HS-27A (cell line): ENCODE results near the gene KLRB1.
"Not testable (repeated sequence)": the region's sequence is repeated elsewhere in the genome, so short reads cannot be mapped to it uniquely, and the experiment has no call there.

Source experiments
- DNase-seq: peaks from one replicate; pipeline ENCODE4 v3.0.0-alpha.2; 2012; ENCODE audit warnings: low read depth, missing footprints

Gene KLRB1

DNA sequence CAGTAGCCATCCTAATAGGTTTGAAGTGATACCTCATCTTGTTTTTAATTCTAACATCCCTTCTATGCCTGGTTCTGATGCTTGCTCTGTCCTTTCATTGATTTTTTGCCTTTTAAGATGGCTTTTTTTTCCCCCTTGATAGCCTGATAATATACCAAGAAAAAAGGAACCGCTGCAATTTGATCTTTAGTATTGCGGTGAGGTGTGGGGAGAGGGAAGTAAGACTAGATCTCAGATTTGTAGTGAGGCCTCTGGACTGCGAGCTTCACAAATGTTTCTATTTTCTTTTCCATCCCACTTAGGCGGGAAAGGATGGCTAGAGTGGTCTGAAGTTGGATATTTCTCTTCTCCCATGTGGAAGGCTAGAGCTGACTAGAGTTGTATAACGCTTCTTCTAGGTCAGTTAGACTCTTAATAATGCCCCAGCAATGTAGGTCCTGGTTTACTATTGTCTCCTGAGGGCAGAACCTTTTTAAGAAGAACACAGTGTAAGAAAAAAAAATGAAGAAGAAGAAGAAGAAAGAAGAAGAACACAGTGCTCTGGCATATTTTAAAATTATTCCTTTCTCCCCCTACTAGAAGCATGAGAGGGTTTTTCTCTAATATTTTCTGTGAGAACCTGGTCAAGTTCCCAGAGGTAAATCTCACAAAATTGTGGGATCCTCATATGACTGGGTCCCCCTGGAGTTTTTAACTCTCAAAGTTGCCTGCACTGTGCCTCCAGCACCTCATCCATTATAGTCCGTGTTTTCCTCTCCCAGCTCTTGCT lies 11.9 kb upstream of the KLRB1 start:
- no peak for DNase-seq

DNA sequence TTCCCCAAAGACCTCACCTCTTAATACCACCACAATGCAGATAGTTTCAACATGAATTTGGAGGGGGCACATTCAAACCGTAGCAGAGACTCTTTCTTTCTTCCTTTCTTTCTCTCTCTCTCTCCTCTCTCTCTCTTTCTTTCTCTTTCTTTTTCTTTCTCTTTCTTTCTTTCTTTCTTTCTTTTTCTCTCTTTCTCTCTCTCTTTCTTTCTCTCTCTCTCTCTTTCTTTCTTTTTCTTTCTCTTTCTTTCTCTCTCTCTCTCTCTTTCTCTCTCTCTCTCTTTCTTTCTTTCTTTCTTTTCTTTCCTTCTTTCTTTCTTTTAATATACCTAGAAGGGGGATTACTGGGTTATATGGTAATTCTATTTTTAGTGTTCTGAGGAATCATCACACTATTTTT lies 11.2 kb upstream of the KLRB1 start:
- not testable (repeated sequence) for DNase-seq

DNA sequence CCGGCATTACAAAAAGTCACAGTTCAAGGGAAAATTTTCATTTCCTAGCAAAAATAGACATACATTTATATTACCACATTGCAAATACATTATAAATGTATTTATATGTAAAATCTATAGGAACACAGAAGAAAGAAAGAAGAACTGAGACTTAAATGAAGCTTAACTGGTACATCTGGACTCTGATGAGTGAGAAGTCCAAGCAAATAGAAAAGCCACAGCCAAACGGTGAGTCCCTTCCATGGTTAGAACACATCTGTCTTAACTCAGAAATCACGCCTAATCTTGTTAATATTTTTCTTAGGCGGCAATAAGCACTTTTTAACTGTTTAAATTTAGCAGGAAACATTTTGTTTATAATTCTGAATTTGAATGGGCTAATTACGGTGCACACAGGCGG lies 9.4 kb upstream of the KLRB1 start:
- no peak for DNase-seq

DNA sequence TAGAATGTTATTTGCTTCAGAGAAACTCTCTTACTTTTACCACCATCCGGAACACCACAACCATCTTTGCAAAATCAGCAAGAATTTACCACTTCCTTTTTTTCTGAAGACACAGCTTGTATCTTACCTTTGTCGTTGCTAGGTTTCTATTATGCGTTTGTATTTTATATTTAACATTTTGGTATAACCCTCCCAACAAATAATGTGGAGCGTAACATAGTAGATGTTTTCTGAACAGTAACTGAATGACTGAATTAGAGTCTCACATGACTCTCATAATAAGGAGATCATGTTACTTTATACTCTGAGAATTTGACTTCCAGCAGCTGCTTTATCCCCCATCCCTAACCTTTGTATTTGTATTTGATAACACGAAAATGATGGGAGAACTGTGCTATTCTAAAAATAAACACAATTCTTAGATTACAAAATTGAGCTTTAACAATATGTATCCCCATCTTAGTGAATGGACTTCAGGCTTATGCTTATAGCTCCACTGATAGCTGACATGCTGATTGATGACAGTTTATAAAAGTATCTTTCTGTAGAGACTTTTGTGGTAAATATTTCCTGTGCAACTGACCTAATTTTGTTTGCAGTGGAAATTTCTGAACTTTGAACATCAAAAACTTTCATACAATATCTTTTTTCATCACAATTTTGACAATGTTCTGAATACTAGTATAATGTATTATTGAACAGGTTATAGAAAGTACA lies 7.9 kb upstream of the KLRB1 start:
- no peak for DNase-seq

DNA sequence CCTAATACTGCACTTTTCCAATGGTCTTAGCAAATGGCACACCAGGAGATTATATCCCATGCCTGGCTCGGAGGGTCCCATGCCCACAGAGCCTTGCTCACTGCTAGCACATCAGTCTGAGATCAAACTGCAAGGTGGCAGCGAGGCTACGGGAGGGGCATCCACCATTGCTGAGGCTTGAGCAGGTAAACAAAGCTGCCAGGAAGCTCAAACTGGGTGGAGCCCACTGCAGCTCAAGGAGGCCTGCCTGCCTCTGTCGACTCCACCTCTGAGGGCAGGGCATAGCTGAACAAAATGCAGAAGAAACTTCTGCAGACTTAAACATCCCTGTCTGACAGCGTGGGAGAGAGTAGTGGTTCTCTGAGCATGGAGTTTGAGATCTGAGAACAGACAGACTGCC lies 2.9 kb upstream of the KLRB1 start:
- not testable (repeated sequence) for DNase-seq

DNA sequence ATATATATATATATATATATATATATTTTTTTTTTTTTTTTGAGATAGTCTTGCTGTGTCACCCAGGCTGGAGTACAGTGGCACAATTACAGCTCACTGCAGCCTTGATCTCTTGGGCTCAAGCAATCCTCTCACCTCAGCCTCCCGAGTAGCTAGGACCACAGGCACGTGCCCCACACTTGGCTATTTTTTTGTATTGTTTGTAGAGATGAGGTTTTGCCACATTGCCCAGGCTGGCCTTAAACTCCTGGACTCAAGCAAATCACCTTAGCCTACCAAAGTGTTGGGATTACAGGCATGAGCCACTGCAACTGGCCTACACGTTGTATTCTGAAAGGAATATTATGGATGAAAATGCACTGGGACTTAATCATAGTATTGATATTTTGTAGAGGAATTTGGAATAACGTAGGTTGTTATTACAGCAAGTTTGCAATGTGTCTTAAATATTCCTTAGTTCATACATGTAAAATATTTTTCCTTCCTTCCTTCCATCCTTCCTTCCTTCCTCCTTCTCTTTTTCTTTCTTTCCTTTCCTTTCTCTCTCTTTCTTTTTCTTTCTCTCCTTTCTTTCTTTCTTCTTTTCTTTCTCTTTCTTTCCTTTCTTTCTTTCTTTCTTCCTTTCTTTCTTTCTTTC lies 862 bp downstream of the KLRB1 start:
- DNase-seq: no peak

DNA sequence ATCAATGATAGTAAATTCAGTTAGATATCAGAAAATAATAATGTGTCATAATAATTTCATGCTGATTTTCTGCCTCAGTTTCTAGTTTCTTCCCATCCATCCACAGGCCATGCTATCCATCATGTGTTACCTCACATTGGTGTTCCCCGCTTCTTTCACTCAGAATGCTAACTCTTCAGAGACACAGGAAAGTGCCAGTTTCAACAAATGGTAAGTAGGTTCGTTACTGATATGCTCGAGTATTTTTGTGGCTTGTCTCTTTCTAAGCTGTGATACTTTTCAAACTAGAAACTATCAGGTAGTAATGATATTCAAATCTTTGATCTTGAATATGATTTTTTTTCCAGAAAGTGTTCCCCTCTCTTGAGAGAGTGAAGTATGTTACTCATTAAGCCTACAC lies 1.5 kb downstream of the KLRB1 start:
- DNase-seq: no peak

DNA sequence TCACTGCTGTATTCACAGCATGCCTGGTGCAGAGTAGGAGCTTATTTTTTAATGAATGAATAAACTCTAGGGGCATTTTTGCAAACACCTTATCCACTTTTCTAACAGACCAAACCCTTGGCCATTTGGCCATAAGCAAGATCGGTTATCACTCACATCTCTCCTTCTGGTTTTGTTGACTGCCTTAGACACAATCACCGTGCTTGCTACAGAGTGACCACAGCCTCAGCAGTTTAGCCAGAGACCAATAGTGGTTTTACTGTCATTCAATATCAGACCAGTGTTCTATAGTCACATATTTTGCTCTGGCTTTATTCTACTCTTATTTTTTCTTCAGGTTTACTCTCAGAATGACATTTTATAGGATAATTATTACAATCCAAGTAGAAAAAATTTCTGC lies 2.2 kb downstream of the KLRB1 start:
- no peak for DNase-seq

DNA sequence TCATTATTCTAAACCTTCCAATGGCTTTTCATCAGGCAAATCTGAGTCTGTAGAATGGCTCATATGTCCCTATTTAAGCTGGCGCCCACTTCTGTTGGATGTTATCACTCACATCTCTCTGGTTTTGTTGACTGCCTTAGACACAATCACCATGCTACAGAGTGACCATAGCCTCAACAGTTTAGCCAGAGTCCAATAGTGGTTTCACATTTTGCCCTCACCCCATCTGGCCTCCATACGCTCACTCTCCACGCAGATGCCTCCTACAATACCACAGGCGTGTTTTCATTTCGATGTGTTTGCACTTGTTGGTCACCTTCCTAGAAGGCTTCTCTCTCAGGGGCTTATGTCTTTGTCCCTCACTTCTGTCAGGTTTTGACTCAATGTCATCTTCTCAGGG lies 3.4 kb downstream of the KLRB1 start:
- no peak for DNase-seq

DNA sequence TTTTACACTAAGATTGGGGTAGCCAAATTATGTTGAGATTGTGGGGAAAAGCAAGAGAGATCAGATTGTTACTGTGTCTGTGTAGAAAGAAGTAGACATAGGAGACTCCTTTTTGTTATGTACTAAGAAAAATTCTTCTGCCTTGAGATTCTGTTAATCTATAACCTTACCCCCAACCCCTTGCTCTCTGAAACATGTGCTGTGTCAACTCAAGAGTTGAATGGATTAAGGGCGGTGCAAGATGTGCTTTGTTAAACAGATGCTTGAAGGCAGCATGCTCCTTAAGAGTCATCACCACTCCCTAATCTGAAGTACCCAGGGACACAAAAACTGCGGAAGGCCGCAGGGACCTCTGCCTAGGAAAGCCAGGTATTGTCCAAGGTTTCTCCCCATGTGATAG lies 7.3 kb downstream of the KLRB1 start:
- not testable (repeated sequence) for DNase-seq

DNA sequence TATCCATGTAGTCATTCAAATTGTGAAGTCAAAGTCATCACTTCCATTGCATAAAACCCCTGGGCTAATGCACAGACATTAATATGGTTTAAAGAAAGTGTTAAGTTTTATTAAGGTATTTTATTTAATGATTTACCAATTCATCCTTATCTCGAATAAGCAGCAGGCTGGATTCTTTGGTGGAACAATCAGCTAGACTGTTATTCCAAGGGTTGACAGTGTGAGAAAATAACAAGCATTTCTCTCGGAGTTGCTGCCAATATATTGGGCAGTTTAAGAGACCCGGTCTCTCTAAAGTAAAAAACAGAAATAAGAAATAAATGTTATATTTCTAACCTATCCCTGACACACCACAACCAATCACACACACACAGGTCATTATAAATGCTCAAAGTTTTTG lies 9.4 kb downstream of the KLRB1 start:
- no peak for DNase-seq

DNA sequence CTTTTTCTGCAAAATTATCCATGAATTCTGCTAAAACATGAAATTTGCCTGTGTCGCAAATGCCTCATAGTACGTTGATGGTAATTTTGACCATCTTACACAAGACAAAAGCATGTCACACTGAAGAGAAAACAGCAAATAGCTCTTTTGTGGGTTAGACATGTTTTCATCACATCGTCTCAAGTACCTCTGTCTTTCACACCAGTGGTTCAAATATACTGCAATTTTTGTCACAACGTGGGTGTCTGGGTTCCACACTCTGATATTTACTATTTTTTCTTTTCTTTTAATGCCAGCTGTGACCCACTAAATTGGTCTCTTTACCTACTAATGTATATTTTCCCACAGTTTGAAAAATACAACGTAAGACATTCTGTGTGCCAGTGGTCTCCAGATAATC lies 10.4 kb downstream of the KLRB1 start:
- DNase-seq: no peak

DNA sequence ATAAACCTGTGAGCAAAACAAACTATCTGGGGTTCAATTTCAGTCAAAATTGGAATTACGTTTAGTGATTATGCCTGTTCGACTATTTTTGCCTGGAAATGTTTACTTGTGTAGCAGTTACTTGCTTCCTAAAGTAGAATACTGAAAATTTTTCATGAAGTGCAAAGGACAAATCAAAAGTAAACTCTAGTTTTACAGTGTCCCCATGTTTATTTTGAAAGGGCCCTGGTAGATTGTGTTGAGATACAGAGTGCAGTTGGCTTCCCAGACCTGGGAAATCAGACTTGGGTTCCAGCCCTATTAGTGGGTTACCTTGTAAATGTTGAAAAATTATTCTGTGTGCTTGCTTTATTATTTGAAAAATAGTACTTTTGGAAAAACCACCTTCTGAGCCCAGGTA lies 17.3 kb downstream of the KLRB1 start:
- no peak for DNase-seq

DNA sequence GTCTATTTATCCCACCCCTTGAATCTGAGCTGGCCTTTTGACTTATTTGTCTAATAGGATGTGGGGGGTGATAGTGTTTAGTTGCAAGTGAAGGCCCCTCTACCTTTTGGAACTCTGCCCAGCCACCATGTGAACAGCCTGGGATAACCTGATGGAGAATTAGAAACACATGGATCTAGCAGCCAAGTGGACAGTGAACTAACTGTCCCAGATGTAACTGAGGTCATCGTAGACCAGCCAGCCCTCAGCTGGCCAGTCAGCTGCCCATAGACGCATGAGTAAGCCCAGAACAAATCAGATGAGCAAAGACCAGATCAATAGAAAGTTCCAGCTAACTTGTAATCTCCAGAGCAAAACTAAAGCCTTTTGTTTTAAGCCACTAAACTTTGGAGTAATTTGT lies 19.0 kb downstream of the KLRB1 start:
- no peak for DNase-seq

DNA sequence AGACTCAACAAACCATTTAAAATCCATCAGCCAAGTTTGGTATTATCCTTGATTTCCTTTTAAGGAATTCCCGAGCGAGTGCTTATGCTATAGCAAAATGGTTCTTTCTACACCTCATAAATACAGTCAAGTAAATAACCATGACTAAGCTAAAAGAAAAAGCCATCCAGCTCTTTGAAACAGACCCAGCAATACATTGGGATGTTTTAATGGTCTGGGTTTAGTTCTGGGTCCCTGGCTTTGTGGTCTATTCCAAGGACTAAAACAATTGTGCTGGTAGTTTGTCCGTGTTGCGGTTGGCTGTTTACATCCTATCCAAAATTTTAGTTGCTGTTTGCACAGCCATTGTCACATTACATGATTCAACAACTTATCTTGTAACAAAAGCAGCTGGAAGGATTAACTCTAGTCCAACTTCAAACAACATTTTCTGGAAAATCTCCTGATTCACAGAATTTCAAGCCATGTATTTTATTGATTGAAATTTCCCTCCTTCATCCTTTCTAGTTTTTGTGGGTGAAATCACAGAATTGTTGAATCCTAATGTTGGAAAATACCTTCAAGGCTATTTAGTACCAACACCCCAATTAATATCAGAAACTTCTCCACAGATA lies 19.6 kb downstream of the KLRB1 start:
- no peak for DNase-seq

DNA sequence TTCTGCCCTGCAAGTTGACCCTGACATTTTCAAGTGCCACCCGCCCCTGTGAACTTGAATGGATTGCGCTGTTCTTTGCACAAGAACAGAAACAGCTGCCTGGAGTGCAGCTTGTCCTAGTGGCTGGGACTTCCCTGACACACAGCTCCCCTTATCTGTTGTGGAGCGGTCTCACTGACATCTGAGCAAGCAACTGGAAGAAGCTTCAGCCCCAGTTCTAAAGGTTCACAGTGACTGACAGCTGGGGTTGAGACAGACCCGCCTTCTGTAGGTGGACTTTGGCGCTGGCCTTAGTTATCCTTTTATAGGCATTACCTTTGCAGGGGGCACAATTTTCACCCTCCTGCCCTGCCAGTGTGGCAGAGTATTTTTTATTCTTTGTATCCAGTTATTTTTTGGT lies 30.0 kb downstream of the KLRB1 start:
- not testable (repeated sequence) for DNase-seq

DNA sequence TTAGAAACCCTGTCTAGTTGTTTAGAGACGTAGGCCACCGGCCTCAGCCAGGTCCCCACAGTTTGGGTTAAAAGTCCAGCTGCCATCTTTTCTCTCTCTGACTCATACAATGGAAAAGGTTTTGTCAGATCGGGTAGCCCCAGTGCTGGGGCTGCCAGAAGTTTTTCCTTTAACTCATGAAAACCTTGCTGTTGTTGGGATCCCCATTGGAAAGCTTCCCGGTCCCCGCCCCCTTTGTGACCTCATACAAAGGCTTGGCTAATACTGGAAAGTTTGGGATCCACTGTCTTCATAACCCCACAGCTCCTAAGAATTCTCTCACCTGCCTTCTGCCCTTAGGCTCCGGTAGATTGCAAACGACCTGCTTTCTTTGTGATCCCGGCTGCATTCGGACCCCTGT lies 40.6 kb downstream of the KLRB1 start:
- DNase-seq: not testable (repeated sequence)

DNA sequence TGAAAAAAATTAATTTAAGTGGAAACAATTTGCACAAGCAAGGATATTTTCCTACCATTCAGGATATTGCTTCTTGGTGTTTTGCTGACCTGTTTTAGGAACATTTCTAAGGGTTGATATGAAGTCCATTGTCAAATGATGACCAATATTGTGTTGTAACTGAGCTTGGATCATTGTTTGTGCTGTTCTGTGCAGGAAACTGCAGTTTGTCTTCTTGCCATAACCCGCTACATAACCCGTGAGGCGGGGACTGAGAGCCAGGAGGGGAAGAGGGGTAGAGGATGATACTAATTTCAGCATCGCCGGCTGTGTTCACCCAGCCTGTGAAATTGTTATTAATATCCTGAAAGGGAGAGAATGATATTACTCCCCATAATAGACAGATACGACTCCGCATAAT lies 41.6 kb downstream of the KLRB1 start:
- DNase-seq: not testable (repeated sequence)

DNA sequence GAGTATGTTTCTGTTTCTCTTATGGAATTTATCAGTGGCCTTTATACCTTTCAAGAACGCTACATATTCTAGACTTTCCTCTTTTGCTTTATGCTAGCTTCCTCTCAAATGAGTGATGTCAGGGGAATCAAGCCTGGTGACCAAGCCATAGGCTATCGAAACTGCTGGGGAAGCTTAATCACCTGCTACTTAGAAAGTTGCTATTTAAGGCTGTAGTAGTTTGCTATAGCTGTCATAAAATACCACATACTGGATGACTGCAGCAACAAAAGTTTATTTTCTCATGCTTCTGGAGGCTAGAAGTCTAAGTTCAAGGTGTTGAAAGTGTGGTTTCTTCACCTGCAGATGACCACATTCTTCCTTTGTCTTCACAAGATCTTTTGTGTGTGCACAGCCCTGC lies 43.3 kb downstream of the KLRB1 start:
- not testable (repeated sequence) for DNase-seq

DNA sequence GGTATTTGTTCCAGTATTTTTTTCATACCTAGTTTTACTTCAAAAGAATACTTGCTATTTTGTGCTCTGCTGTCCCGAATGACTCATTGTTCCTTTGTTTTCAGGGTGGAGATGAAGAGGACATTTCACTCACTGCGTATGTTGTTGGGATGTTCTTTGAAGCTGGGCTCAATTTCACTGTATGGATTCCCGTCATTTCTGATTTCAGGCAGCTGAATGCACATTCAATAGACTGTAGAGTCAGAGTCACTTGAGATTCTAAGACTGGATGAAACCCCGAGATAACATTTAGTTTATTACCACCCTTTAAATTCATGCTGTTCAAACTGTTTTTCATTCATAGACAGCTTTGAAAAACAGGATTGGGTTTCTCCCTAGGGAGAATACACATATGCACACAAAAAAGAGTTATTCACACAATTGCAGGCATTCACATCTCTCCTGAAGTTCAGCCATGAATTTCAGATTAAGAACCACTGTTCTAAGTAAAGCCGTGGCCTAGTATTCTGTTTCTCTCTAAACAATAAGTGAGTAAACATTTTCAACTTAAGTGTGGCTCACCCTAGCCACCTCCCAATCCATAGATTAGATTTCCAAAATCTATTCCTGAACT lies 44.8 kb downstream of the KLRB1 start:
- not testable (repeated sequence) for DNase-seq

DNA sequence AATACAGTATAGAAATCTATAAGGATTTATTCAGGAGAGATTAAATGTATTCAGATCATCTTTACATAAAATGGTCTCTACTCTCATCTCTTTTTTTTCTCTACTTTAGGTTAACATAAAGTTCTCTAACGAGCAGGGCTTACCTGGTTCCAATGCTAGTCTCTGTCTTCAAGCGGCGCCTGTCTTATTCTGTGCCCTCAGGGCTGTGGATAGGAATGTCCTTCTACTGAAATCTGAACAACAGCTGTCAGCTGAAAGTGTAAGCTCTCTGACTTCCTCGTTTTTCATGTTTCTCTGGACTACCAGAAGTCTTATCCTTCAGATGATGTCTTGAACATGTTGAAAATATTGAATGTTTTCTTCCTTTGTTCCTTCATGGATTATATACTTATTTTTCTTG lies 62.2 kb downstream of the KLRB1 start:
- DNase-seq: not testable (repeated sequence)
